NCI-H526 (cell line): ENCODE results near the gene CD27.
A peak's percentile ranks its signal among the peaks of the same experiment; 100 is the strongest.
"Not testable (repeated sequence)": the region's sequence is repeated elsewhere in the genome, so short reads cannot be mapped to it uniquely, and the experiment has no call there.

Source experiments
- DNase-seq, 2 experiments: peaks; one replicate each; lab custom pipeline; 2025; lab: John Stamatoyannopoulos, UW

The CD27 gene

GRCh38 chr12:6444704-6445688 is at the start of gene CD27:
CD27 (plus strand) TSS chr12:6444955; CDS start chr12:6445096, 141 bp downstream.
- DNase-seq: no peak

- no peak for DNase-seq
Measured at GRCh38 chr12:6396031-6396430, 48.7 kb upstream of the CD27 start.

- no peak for DNase-seq
Measured at GRCh38 chr12:6399884-6400644, 44.7 kb upstream of the CD27 start.

- DNase-seq: no peak
Measured at GRCh38 chr12:6404390-6404789, 40.4 kb upstream of the CD27 start.

- DNase-seq: no peak
Measured at GRCh38 chr12:6405963-6406362, 38.8 kb upstream of the CD27 start.

GRCh38 chr12:6407236-6407954 is 37.4 kb upstream of the CD27 start:
- no peak for DNase-seq

GRCh38 chr12:6416596-6416995 is 28.2 kb upstream of the CD27 start:
- DNase-seq: no peak

- DNase-seq: no peak
Measured at GRCh38 chr12:6418796-6419195, 26.0 kb upstream of the CD27 start.

GRCh38 chr12:6420364-6420763 is 24.4 kb upstream of the CD27 start:
- no peak for DNase-seq

- DNase-seq: peak; percentile 80 to 91
Measured at GRCh38 chr12:6423267-6424007, 21.3 kb upstream of the CD27 start.

GRCh38 chr12:6424008-6424347 is 20.8 kb upstream of the CD27 start:
- DNase-seq: no peak

- no peak for DNase-seq
Measured at GRCh38 chr12:6424866-6425265, 19.9 kb upstream of the CD27 start.

GRCh38 chr12:6425590-6426531 is 18.9 kb upstream of the CD27 start:
- no peak for DNase-seq

- DNase-seq: no peak
Measured at GRCh38 chr12:6426882-6427671, 17.7 kb upstream of the CD27 start.

- DNase-seq: not testable (repeated sequence)
Measured at GRCh38 chr12:6427796-6428195, 17.0 kb upstream of the CD27 start.

- DNase-seq: no peak
Measured at GRCh38 chr12:6428326-6428725, 16.4 kb upstream of the CD27 start.

GRCh38 chr12:6430124-6430989 is 14.4 kb upstream of the CD27 start:
- peak in 1 of 2 experiments; percentile 18 for DNase-seq

- no peak for DNase-seq
Measured at GRCh38 chr12:6432991-6433390, 11.8 kb upstream of the CD27 start.
